DOHH2 (cell line): Measurements from ENCODE around the gene RPS14.
A peak's percentile ranks its signal among the peaks of the same experiment; 100 is the strongest.

Source experiments
- H3F3A ChIP-seq: fragments of 200-600 bp; sonication (generic), shearing (Covaris generic); 2 replicates; pipeline ENCODE4 v1.6.0; 2016; ENCODE audit warnings: antibody characterized with exemption, mild to moderate bottlenecking; ENCODE audit not compliant: control insufficient read depth, insufficient read depth
- H3K27ac ChIP-seq: fragments of 200-600 bp; sonication (generic); 2 replicates; pipeline ENCODE4 v1.5.1; 2014; ENCODE audit warnings: low read depth, mild to moderate bottlenecking, low read length, moderate library complexity
- H3K27me3 ChIP-seq: fragments of 200-600 bp; sonication (generic); 2 replicates; pipeline ENCODE4 v1.6.1; 2014; ENCODE audit warnings: mild to moderate bottlenecking, low read length, mixed read lengths; ENCODE audit not compliant: control insufficient read depth
- H3K36me3 ChIP-seq: fragments of 200-600 bp; sonication (generic); 2 replicates; pipeline ENCODE4 v1.6.1; 2014; ENCODE audit warnings: mild to moderate bottlenecking, low read length, moderate library complexity, mixed read lengths; ENCODE audit not compliant: control insufficient read depth
- H3K4me1 ChIP-seq: fragments of 200-600 bp; sonication (generic); 2 replicates; pipeline ENCODE4 v1.6.1; 2014; ENCODE audit warnings: mild to moderate bottlenecking, low read length, mixed read lengths; ENCODE audit not compliant: control insufficient read depth
- H3K4me2 ChIP-seq: fragments of 200-600 bp; sonication (generic); 2 replicates; pipeline ENCODE4 v1.6.0; 2014; ENCODE audit warnings: mild to moderate bottlenecking, low read length, moderate library complexity
- H3K4me3 ChIP-seq: fragments of 200-600 bp; sonication (generic); 2 replicates; pipeline ENCODE4 v1.5.1; 2014; ENCODE audit warnings: mild to moderate bottlenecking, low read length, mixed read lengths
- H3K79me2 ChIP-seq: fragments of 200-600 bp; sonication (generic); 2 replicates; pipeline ENCODE4 v1.6.1; 2014; ENCODE audit warnings: mild to moderate bottlenecking, low read length, mixed read lengths; ENCODE audit not compliant: control insufficient read depth
- H3K9me2 ChIP-seq: fragments of 200-600 bp; sonication (generic); replicated peaks from 2 replicates; pipeline ENCODE4 v1.6.1; 2014; ENCODE audit warnings: mild to moderate bottlenecking, low read length, mixed read lengths; ENCODE audit not compliant: control insufficient read depth
- H3K9me3 ChIP-seq: fragments of 200-600 bp; sonication (generic); 2 replicates; pipeline ENCODE4 v1.6.1; 2014; ENCODE audit warnings: antibody characterized with exemption, low read length, mixed read lengths; ENCODE audit not compliant: control insufficient read depth, insufficient read depth
- H4K20me1 ChIP-seq: fragments of 200-600 bp; sonication (generic); 2 replicates; pipeline ENCODE4 v1.6.0; 2014; ENCODE audit warnings: low read depth, mild to moderate bottlenecking, antibody characterized with exemption, low read length, moderate library complexity; ENCODE audit not compliant: control insufficient read depth, insufficient read depth
- CTCF ChIP-seq: fragments of 200-600 bp; sonication (generic); IDR thresholded peaks from one replicate; pipeline ENCODE4 v1.5.1; 2014; ENCODE audit warnings: antibody characterized with exemption, mild to moderate bottlenecking, low read depth, low read length; ENCODE audit not compliant: poor library complexity, severe bottlenecking
- EZH2phosphoT487 ChIP-seq: fragments of 200-600 bp; sonication (generic); IDR thresholded peaks from 2 replicates; pipeline ENCODE4 v1.6.1; 2017; ENCODE audit warnings: borderline replicate concordance, mild to moderate bottlenecking, antibody characterized with exemption, low read length, moderate library complexity, mixed read lengths

Gene RPS14

GRCh38 chr5:150487199-150488061, 37.9 kb upstream of the RPS14 start:
- Histone ChIP-seq H3K4me2 (peak overlapping the region; percentile 66), H3K4me3 (peak overlapping the region; percentile 81), H3K27me3 (no peaks in the 10 kb centered on the region), H3K79me2 (peaks cover 57% of the 10 kb centered on the region), H3F3A (peaks cover 16% of the 10 kb centered on the region), H3K9me3 (no peaks in the 10 kb centered on the region), H3K9me2 (no peaks in the 10 kb centered on the region), H3K4me1 (peaks cover 61% of the 10 kb centered on the region), H3K36me3 (peaks cover 10% of the 10 kb centered on the region), H4K20me1 (0 out of 2 replicates have a peak, but pooled peaks cover 7% of the 10 kb centered on the region), H3K27ac (peak overlapping the region; percentile 34)
- peak; percentile 48 for TF ChIP-seq CTCF
- no peak for TF ChIP-seq EZH2phosphoT487

- TF ChIP-seq CTCF (no peak), EZH2phosphoT487 (no peak)
- Histone ChIP-seq H3K27ac (peak overlapping the region; percentile 34), H3K4me3 (peak overlapping the region; percentile 81), H3K79me2 (peaks cover 49% of the 10 kb centered on the region), H3K9me3 (no peaks in the 10 kb centered on the region), H3K9me2 (no peaks in the 10 kb centered on the region), H3F3A (peaks cover 16% of the 10 kb centered on the region), H3K4me1 (peaks cover 54% of the 10 kb centered on the region), H4K20me1 (0 out of 2 replicates have a peak, but pooled peaks cover 7% of the 10 kb centered on the region), H3K36me3 (peaks cover 10% of the 10 kb centered on the region), H3K4me2 (peak overlapping the region; percentile 80), H3K27me3 (no peaks in the 10 kb centered on the region)
These were observed 37.1 kb upstream of the RPS14 start for GRCh38 chr5:150486402-150487198.

- Histone ChIP-seq H3K79me2 (peaks cover 41% of the 10 kb centered on the region), H3K4me2 (peak overlapping the region; percentile 80), H3K4me3 (peak overlapping the region; percentile 81), H3K4me1 (peaks cover 48% of the 10 kb centered on the region), H3K27me3 (no peaks in the 10 kb centered on the region), H3K36me3 (peaks cover 7% of the 10 kb centered on the region), H3F3A (peaks cover 16% of the 10 kb centered on the region), H4K20me1 (0 out of 2 replicates have a peak, but pooled peaks cover 4% of the 10 kb centered on the region), H3K9me2 (no peaks in the 10 kb centered on the region), H3K27ac (peak overlapping the region; percentile 28), H3K9me3 (no peaks in the 10 kb centered on the region)
- TF ChIP-seq EZH2phosphoT487 (no peak), CTCF (no peak)
These were observed 36.3 kb upstream of the RPS14 start for GRCh38 chr5:150485693-150486401.
